Upper lobe of left lung (tissue), 6 donors: ENCODE measurements around the gene CAMK1D. TPM values are rescaled to one million over a fixed set of nuclear protein-coding genes. Genes with fewer than 3 reads are reported as not detected.

ENCODE experiments used
- ATAC-seq, 2 donors: fragments of 200-7000 bp; cut with Tn5 transposase; one replicate each; pipeline ENCODE4 v1.9.1; 2022; ENCODE audit warnings: mild to moderate bottlenecking in 2 of 2, moderate library complexity in 2 of 2; ENCODE audit not compliant: low FRiP score in 2 of 2
- DNase-seq, 2 donors: peaks; one replicate each; pipeline ENCODE4 v3.0.0-alpha.2; 2019 to 2020
- H3K27ac ChIP-seq, 4 donors: fragments of 200-600 bp; sonication (generic); one replicate each; pipeline ENCODE4 v1.5.1; 2016 to 2019
- H3K27me3 ChIP-seq, 4 donors: fragments of 200-600 bp; sonication (generic); one replicate each; pipeline ENCODE4 v1.5.1; 2017 to 2019
- H3K36me3 ChIP-seq, 4 donors: fragments of 200-600 bp; sonication (generic); one replicate each; pipeline ENCODE4 v1.5.1; 2016 to 2019
- H3K4me1 ChIP-seq, 4 donors: fragments of 200-600 bp; sonication (generic); one replicate each; pipeline ENCODE4 v1.5.1; 2018 to 2019
- H3K4me3 ChIP-seq, 4 donors: fragments of 200-600 bp; sonication (generic); one replicate each; pipeline ENCODE4 v1.5.1; 2017 to 2019; ENCODE audit warnings: mild to moderate bottlenecking in 2 of 4, moderate library complexity in 1 of 4
- H3K9me3 ChIP-seq, 4 donors: fragments of 200-600 bp; sonication (generic); one replicate each; pipeline ENCODE4 v1.5.1; 2018 to 2019
- CTCF ChIP-seq, 6 experiments: fragments of 450-650 bp in 4 of 6; fragments of 200-600 bp in 2 of 6; sonication (generic) in 2 of 6; IDR thresholded peaks; one replicate each; pipeline ENCODE4 v1.5.1; 2016 to 2019; ENCODE audit warnings: antibody characterized with exemption in 6 of 6
- EP300 ChIP-seq, 4 donors: sonication (generic); formaldehyde crosslinking; IDR thresholded peaks; one replicate each; pipeline ENCODE4 v1.5.1; 2017; ENCODE audit warnings: antibody characterized with exemption in 4 of 4, control low read depth in 2 of 4
- POLR2A ChIP-seq, 4 donors: fragments of 450-650 bp; IDR thresholded peaks; one replicate each; pipeline ENCODE4 v1.5.1; 2016 to 2017; ENCODE audit warnings: antibody characterized with exemption in 4 of 4, mild to moderate bottlenecking in 2 of 4
- POLR2AphosphoS5 ChIP-seq, 2 donors: sonication (generic); formaldehyde crosslinking; IDR thresholded peaks; one replicate each; pipeline ENCODE4 v1.5.1; 2017; ENCODE audit warnings: antibody characterized with exemption in 2 of 2
- whole genome bisulfite sequencing, 2 donors: methylation state at CpG; one replicate each; pipeline ENCODE4 v1.1.5; 2017 to 2018; 5-methylcytosine and 5-hydroxymethylcytosine counted together
- total RNA-seq, 6 donors: library from RNA; depleted of rRNA in 4 of 6; stranded (reverse); fragments of >200 nt in 4 of 6; gene quantifications; one replicate each; pipeline versions ENCODE4 v1.1.0 to v1.2.1, GENCODE V29; 2016 to 2021
- donor health status: DM: no; HTN: no; CAD: no; lungs with moderate emphysema.
- donor health status: DM: no; HTN: yes; CAD: no; lungs with severe emphysema.

CAMK1D gene
- total RNA-seq, 6 donors from 2014 or later = 6.2 to 29.2 (median 19.0) TPM

- ATAC-seq (no peak), DNase-seq (no peak)
- H3K27me3 ChIP-seq = no peaks in the 10 kb centered on the region
- no peak overlapping the region for H3K4me3 ChIP-seq
- H3K9me3 ChIP-seq = no peaks in the 10 kb centered on the region
- H3K4me1 ChIP-seq = no peaks in the 10 kb centered on the region
- H3K27ac ChIP-seq = no peak overlapping the region
- no peak for TF ChIP-seq CTCF (IDR thresholded peaks at IDR 0.05)
- no peak for TF ChIP-seq POLR2A (IDR thresholded peaks at IDR 0.05)
- no peak for TF ChIP-seq EP300 (IDR thresholded peaks at IDR 0.05)
- no peak for TF ChIP-seq POLR2AphosphoS5 (IDR thresholded peaks at IDR 0.05)
- 69% methylated on average over 5 of the region's 5 CpGs for WGBS, 2 donors
- H3K36me3 ChIP-seq = peaks cover 0 to 6% (median 0%) of the 10 kb centered on the region in 4 donors
Observed at GRCh38 chr10:12556039-12556438, 206.7 kb downstream of the CAMK1D start.

DNA sequence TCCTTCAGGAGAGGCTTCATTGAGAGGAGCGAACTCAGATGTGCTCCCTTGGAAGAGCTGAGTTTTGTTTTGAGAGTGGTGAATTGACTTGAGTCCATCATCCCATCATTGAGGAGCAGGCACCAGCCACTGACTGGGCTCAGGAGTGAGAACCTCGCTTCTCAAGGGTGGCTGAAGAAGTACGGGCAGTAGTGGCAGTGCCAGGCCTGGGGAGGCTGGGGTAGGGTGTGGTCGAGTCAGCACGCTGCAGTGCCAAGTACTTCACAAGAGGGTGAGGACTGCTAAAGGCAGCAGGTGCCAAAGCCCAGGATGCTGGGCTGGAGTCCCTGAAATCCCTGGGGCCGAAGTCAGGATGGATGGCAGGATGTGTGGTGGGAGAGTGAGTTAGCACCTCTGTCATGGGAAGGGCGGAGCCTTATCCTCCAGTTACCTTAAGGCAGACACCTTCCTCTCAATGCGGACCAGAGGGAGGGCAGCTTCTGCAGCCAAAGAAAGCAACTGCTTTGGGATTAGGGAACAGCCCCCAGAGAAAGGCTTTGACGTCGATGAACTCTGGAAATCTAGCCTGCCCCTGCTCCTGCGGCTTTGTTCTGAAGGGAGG lies 210.3 kb downstream of the CAMK1D start:
- no peaks in the 10 kb centered on the region for H3K4me1 ChIP-seq
- DNase-seq = peak in 1 of 2 donors; percentile 33
- no peaks in the 10 kb centered on the region for H3K9me3 ChIP-seq
- WGBS, 2 donors = 67 to 75% methylated on average over 11 of the region's 11 CpGs
- H3K36me3 ChIP-seq = no peaks in the 10 kb centered on the region
- no peaks in the 10 kb centered on the region for H3K27me3 ChIP-seq
- no peak for TF ChIP-seq CTCF (IDR thresholded peaks at IDR 0.05)
- TF ChIP-seq POLR2AphosphoS5 (IDR thresholded peaks at IDR 0.05) = no peak
- no peak for TF ChIP-seq EP300 (IDR thresholded peaks at IDR 0.05)
- peak; percentile 27 to 68 for ATAC-seq
- H3K27ac ChIP-seq = no peak overlapping the region
- H3K4me3 ChIP-seq = no peak overlapping the region

DNA sequence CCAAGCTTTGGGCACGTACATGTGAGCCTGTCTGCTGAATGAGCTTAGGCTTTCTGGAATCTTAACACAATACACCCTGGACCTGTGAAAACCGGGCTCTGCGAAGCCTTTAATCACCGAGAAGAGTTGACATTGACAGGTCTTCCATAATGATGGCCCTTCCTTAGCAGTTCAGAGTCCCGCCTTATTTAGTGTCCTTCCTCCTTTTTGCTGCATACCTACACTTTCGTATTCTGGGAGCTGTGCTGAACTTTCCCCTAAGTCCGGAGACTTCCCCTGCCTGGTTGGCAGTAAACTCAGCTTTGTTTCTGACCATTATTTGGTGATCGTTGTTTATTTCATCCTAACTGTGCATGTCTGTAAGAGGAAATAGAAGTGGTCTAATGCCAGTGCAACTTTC lies 212.0 kb downstream of the CAMK1D start:
- no peak for ATAC-seq
- TF ChIP-seq CTCF (IDR thresholded peaks at IDR 0.05) (no peak), EP300 (IDR thresholded peaks at IDR 0.05) (no peak), POLR2A (IDR thresholded peaks at IDR 0.05) (no peak), POLR2AphosphoS5 (IDR thresholded peaks at IDR 0.05) (no peak)
- Histone ChIP-seq H3K4me1 (no peaks in the 10 kb centered on the region), H3K27me3 (no peaks in the 10 kb centered on the region), H3K27ac (no peak overlapping the region), H3K36me3 (no peaks in the 10 kb centered on the region), H3K4me3 (no peak overlapping the region), H3K9me3 (no peaks in the 10 kb centered on the region)
- no peak for DNase-seq
- WGBS, 2 donors = 53 to 81% methylated on average over 8 of the region's 8 CpGs

- no peak for ATAC-seq
- Histone ChIP-seq H3K4me1 (no peaks in the 10 kb centered on the region), H3K27ac (no peak overlapping the region), H3K36me3 (no peaks in the 10 kb centered on the region), H3K9me3 (no peaks in the 10 kb centered on the region), H3K27me3 (no peaks in the 10 kb centered on the region), H3K4me3 (no peak overlapping the region)
- TF ChIP-seq POLR2AphosphoS5 (IDR thresholded peaks at IDR 0.05) (no peak), POLR2A (IDR thresholded peaks at IDR 0.05) (no peak), EP300 (IDR thresholded peaks at IDR 0.05) (no peak), CTCF (IDR thresholded peaks at IDR 0.05) (no peak)
- DNase-seq = no peak
Observed at GRCh38 chr10:12561720-12562119, 212.4 kb downstream of the CAMK1D start.

- Histone ChIP-seq H3K27ac (no peak overlapping the region), H3K9me3 (no peaks in the 10 kb centered on the region), H3K4me3 (no peak overlapping the region), H3K27me3 (no peaks in the 10 kb centered on the region), H3K36me3 (no peaks in the 10 kb centered on the region), H3K4me1 (no peaks in the 10 kb centered on the region)
- WGBS, 2 donors = 95 to 97% methylated on average over 3 of the region's 3 CpGs
- ATAC-seq (no peak), DNase-seq (no peak)
- no peak for TF ChIP-seq POLR2AphosphoS5 (IDR thresholded peaks at IDR 0.05)
- TF ChIP-seq POLR2A (IDR thresholded peaks at IDR 0.05) = no peak
- no peak for TF ChIP-seq EP300 (IDR thresholded peaks at IDR 0.05)
- no peak for TF ChIP-seq CTCF (IDR thresholded peaks at IDR 0.05)
Observed at GRCh38 chr10:12563489-12563888, 214.1 kb downstream of the CAMK1D start.
